Measurements from ENCODE around the gene DCST2.
"Not testable (repeated sequence)": the region's sequence is repeated elsewhere in the genome, so short reads cannot be mapped to it uniquely, and the experiment has no call there.

Gene DCST2

GRCh38 chr1:154998818-154999570 is 34.6 kb downstream of the DCST2 start:
- in situ Hi-C loops (cut with HindIII; ENCODE audit: low sequenced_read_pairs): no loop called here
- peak; percentile 33 for DNase-seq (ENCODE audit: low read depth)
- peak; percentile 95 for TF ChIP-seq CTCF (IDR thresholded peaks at IDR 0.05; ENCODE audit: low read depth, low read length, missing control alignments)
- H3K4me3 ChIP-seq (ENCODE audit: low read depth, low read length): peak overlapping the region; percentile 82

GRCh38 chr1:154998201-154998780 is 35.3 kb downstream of the DCST2 start:
- peak; percentile 2 for TF ChIP-seq CTCF (IDR thresholded peaks at IDR 0.05; ENCODE audit: low read depth, low read length, missing control alignments)
- in situ Hi-C loops (cut with HindIII; ENCODE audit: low sequenced_read_pairs): no loop called here
- DNase-seq (ENCODE audit: low read depth): no peak
- H3K4me3 ChIP-seq (ENCODE audit: low read depth, low read length): no peak overlapping the region

DNA sequence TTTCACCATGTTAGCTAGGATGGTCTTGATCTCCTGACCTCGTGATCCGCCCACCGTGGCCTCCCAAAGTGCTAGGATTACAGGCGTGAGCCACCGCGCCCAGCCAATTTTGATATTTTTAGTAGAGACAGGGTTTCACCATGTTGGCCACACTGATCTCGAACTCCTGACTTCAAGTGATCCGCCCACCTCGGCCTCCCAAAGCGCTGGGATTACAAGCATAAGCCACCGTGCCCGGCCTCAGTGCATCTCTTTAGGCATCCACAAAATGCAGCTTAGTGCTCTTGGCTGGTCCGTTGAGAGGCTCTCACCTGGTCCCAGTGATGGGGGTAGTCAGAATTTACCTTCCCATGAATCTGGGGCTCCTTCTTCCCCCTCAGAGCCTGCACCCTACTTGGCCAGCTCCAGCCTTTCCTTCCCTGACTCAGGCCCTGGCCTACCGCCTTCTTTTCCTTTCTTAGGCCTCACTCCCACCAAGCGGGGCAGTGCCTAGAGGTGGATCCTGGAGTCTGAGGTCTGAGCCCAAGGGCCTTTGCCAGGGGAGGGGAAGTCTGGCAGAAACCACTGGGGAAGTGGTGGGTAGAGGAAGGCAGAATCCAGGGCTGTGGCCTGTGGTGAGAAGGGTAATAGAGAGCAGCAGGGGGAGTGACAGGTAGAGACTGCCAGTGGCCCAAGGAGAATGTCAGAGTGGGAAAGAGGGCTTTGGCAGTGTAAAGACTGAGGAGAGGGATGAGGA is 36.4 kb downstream of the DCST2 start:
- in situ Hi-C loops (cut with HindIII; ENCODE audit: low sequenced_read_pairs): no loop called here
- no peak for DNase-seq (ENCODE audit: low read depth)
- TF ChIP-seq CTCF (IDR thresholded peaks at IDR 0.05; ENCODE audit: low read depth, low read length, missing control alignments): no peak
- H3K4me3 ChIP-seq (ENCODE audit: low read depth, low read length): no peak overlapping the region

- in situ Hi-C loops (cut with HindIII; ENCODE audit: low sequenced_read_pairs); H3K4me3 ChIP-seq (ENCODE audit: low read depth, low read length): not testable (repeated sequence)
- peak; percentile 60 for DNase-seq (ENCODE audit: low read depth)
- peak; percentile 58 for TF ChIP-seq CTCF (IDR thresholded peaks at IDR 0.05; ENCODE audit: low read depth, low read length, missing control alignments)
Observed at GRCh38 chr1:154995301-154995983, 38.1 kb downstream of the DCST2 start.

DNA sequence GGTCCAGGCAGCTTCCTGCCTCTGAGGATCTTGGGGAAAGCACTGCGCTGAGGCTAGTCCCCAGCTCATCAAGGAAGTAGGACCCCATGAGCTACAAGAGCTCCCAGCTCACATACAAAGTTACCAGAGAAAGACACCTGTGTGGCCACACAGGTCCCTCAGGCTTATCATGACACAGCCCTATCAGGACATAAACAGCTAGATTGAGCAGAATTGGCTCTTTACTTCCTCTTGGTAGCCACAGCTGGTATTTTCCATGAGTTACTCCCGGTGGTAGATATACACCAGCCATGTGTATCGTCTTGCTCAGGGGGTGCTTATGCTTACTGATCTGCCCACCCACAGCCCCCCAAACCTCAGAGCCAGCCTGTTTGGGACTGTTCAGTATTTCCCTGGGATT is 39.0 kb downstream of the DCST2 start:
- in situ Hi-C loops (cut with HindIII; ENCODE audit: low sequenced_read_pairs): no loop called here
- no peak overlapping the region for H3K4me3 ChIP-seq (ENCODE audit: low read depth, low read length)
- no peak for TF ChIP-seq CTCF (IDR thresholded peaks at IDR 0.05; ENCODE audit: low read depth, low read length, missing control alignments)
- no peak for DNase-seq (ENCODE audit: low read depth)

DNA sequence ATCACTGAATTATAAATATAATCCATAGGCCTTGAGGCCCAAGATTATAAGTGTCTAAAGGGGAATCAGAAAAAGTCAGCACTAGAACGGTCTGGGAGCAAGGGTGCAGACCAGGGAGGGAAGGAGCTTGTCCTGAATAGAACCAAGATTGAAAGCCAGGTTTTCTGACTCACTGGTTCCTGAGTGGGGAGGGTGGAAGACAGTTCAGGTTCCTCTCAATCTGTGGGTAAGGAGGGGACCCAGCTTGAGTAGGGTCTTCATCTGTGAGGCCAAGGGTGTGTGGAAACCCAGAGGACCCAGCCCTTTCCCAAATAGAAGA is 39.4 kb downstream of the DCST2 start:
- no peak overlapping the region for H3K4me3 ChIP-seq (ENCODE audit: low read depth, low read length)
- in situ Hi-C loops (cut with HindIII; ENCODE audit: low sequenced_read_pairs): no loop called here
- no peak for TF ChIP-seq CTCF (IDR thresholded peaks at IDR 0.05; ENCODE audit: low read depth, low read length, missing control alignments)
- no peak for DNase-seq (ENCODE audit: low read depth)
